B cell (primary cell): Measurements from ENCODE around the gene KCNC1. TPM values are rescaled to one million over a fixed set of nuclear protein-coding genes. Genes with fewer than 3 reads are reported as not detected.

Source experiments
- ATAC-seq: fragments of 200-7000 bp; cut with Tn5 transposase; one replicate; pipeline ENCODE4 v1.10.0; 2021; ENCODE audit warnings: low read depth, mild to moderate bottlenecking, moderate number of reproducible peaks, moderate library complexity
- CTCF ChIA-PET: fragments of 350-600 bp; sonication (Branson Sonifier 250); formaldehyde crosslinking; loops from one replicate; lab custom pipeline; 2021; ENCODE audit warnings: antibody characterized with exemption, inconsistent platforms; lab: Charles Lee
- POLR2A ChIA-PET: fragments of 350-600 bp; sonication (Branson Sonifier 250); formaldehyde crosslinking; loops from one replicate; lab custom pipeline; 2021; ENCODE audit warnings: antibody characterized with exemption; lab: Charles Lee
- DNase-seq: peaks from one replicate; pipeline ENCODE4 v3.0.0; 2013
- H2AFZ ChIP-seq: 2 replicates; pipeline ENCODE4 v1.6.1; 2012; ENCODE audit warnings: mild to moderate bottlenecking, low read depth, low read length; ENCODE audit not compliant: insufficient read depth, poor library complexity, severe bottlenecking
- H3K27ac ChIP-seq, 2 donors: 1 replicate in 1 of 2; 2 replicates in 1 of 2; pipeline ENCODE4 v1.5.1; 2012 to 2013; ENCODE audit warnings: low read length in 2 of 2, mild to moderate bottlenecking in 2 of 2, moderate library complexity in 1 of 2
- H3K27me3 ChIP-seq, 4 experiments: fragments of 200-600 bp in 1 of 4; sonication (generic) in 1 of 4; replicated peaks in 1 of 4; 1 replicate in 2 of 4; 2 replicates in 2 of 4; pipeline versions ENCODE4 v1.6.1 to v1.7.0; 2013 to 2016; ENCODE audit warnings: low read length in 3 of 4, mild to moderate bottlenecking in 2 of 4, mixed read lengths in 1 of 4, moderate library complexity in 1 of 4; ENCODE audit not compliant: insufficient read depth in 4 of 4, control insufficient read depth in 3 of 4; ENCODE audit errors: control extremely low read depth in 1 of 4
- H3K36me3 ChIP-seq, 2 experiments: replicated peaks in 1 of 2; 1 replicate in 1 of 2; 2 replicates in 1 of 2; pipeline versions ENCODE4 v1.6.1 to v1.7.1; 2013; ENCODE audit warnings: low read length in 1 of 2; ENCODE audit not compliant: insufficient read depth in 2 of 2, control insufficient read depth in 1 of 2; ENCODE audit errors: control extremely low read depth in 1 of 2, extremely low read depth in 1 of 2
- H3K4me1 ChIP-seq, 2 donors: fragments of 200-600 bp in 1 of 2; sonication (generic) in 1 of 2; 1 replicate in 1 of 2; 2 replicates in 1 of 2; pipeline versions ENCODE4 v1.5.1 to v1.6.1; 2013 to 2017; ENCODE audit warnings: low read length in 2 of 2; ENCODE audit not compliant: control insufficient read depth in 2 of 2, insufficient read depth in 2 of 2
- H3K4me2 ChIP-seq: replicated peaks from 2 replicates; pipeline ENCODE3; 2012; ENCODE audit warnings: mild to moderate bottlenecking, low read depth, low read length; ENCODE audit not compliant: poor library complexity, severe bottlenecking
- H3K4me3 ChIP-seq, 5 experiments: fragments of 200-600 bp in 1 of 5; sonication (generic) in 1 of 5; 1 replicate in 3 of 5; 2 replicates in 2 of 5; pipeline versions ENCODE4 v1.5.1 to v1.7.0; 2011 to 2016; ENCODE audit warnings: low read length in 4 of 5, mild to moderate bottlenecking in 4 of 5, low read depth in 2 of 5, control low read depth in 1 of 5, moderate library complexity in 1 of 5; ENCODE audit not compliant: insufficient read depth in 1 of 5; ENCODE audit errors: control extremely low read depth in 1 of 5, extremely low read depth in 1 of 5
- H3K79me2 ChIP-seq: fragments of 200-600 bp; sonication (generic); one replicate; pipeline ENCODE4 v1.6.0; 2016; ENCODE audit warnings: low read length; ENCODE audit not compliant: control insufficient read depth, insufficient read depth
- H3K9ac ChIP-seq: fragments of 200-600 bp; sonication (generic); 2 replicates; pipeline ENCODE4 v1.6.1; 2017; ENCODE audit warnings: mild to moderate bottlenecking, low read length, moderate library complexity
- H3K9me3 ChIP-seq, 3 donors: one replicate each; pipeline versions ENCODE4 v1.6.1 to v1.7.1; 2013; ENCODE audit warnings: low read length in 2 of 3; ENCODE audit not compliant: control insufficient read depth in 2 of 3, insufficient read depth in 1 of 3; ENCODE audit errors: control extremely low read depth in 1 of 3
- H4K20me1 ChIP-seq: 2 replicates; pipeline ENCODE4 v1.6.0; 2012; ENCODE audit warnings: mild to moderate bottlenecking, low read length; ENCODE audit not compliant: insufficient read depth, control insufficient read depth, poor library complexity, severe bottlenecking
- H3K27ac Mint-ChIP-seq: one replicate; pipeline ENCODE4 v1.8.0; 2021; ENCODE audit warnings: mixed read lengths
- H3K27me3 Mint-ChIP-seq: one replicate; pipeline ENCODE4 v1.8.0; 2021; ENCODE audit warnings: mixed read lengths
- H3K4me1 Mint-ChIP-seq: one replicate; pipeline ENCODE4 v1.8.0; 2021; ENCODE audit warnings: mixed read lengths
- H3K4me3 Mint-ChIP-seq: one replicate; pipeline ENCODE4 v1.8.0; 2021; ENCODE audit warnings: mixed read lengths
- H3K9me3 Mint-ChIP-seq: one replicate; pipeline ENCODE4 v1.8.0; 2022; ENCODE audit warnings: mixed read lengths; ENCODE audit not compliant: insufficient read depth
- CTCF ChIP-seq: fragments of 200-600 bp; IDR thresholded peaks from one replicate; pipeline ENCODE4 v1.8.0; 2022; ENCODE audit warnings: antibody characterized with exemption, mild to moderate bottlenecking
- EZH2 ChIP-seq: IDR thresholded peaks from 2 replicates; pipeline ENCODE4 v1.6.1; 2012; ENCODE audit warnings: borderline replicate concordance, low read depth, mild to moderate bottlenecking, moderate library complexity, low read length; ENCODE audit not compliant: insufficient read depth, poor library complexity, severe bottlenecking
- WGBS: methylation state at CpG from one replicate; pipeline ENCODE4 v1.1.5; 2013; ENCODE audit warnings: missing lambda C conversion rate; ENCODE audit not compliant: insufficient coverage; 5-methylcytosine and 5-hydroxymethylcytosine counted together
- intact Hi-C: fragments of 100-400 bp; cut with micrococcal nuclease; formaldehyde crosslinking; loops from one replicate; pipeline ENCODE4 v1.10.0; 2022
- polyA plus RNA-seq: library from polyadenylated mRNA; depleted of rRNA; stranded (reverse); fragments of >200 nt; gene quantifications from 2 replicates; pipeline ENCODE4 v1.2.3, GENCODE V29; 2012
- total RNA-seq, 2 donors: library from RNA; stranded (reverse); fragments of 120-200 nt in 1 of 2; gene quantifications; 1 replicate in 1 of 2; 2 replicates in 1 of 2; pipeline versions ENCODE4 v1.2.3 to v1.2.4, GENCODE V29; 2013 to 2022

KCNC1 gene
- total and polyA plus RNA-seq, 2 donors (not counting 1 experiment from before 2014, with no cell fraction given) = not detected

- Histone ChIP-seq H3K27ac (no peak overlapping the region), H4K20me1 (no peaks in the 10 kb centered on the region), H3K9me3 (no peaks in the 10 kb centered on the region), H3K4me1 (no peaks in the 10 kb centered on the region), H3K27me3 (no peaks in the 10 kb centered on the region), H2AFZ (no peak overlapping the region), H3K79me2 (no peaks in the 10 kb centered on the region), H3K36me3 (no peaks in the 10 kb centered on the region), H3K9ac (no peak overlapping the region), H3K4me2 (no peak overlapping the region), H3K4me3 (no peak overlapping the region)
- DNase-seq (no peak), ATAC-seq (no peak)
- no peak for TF ChIP-seq EZH2
- no peak for TF ChIP-seq CTCF
- intact Hi-C loops = no loop called here
- ChIA-PET CTCF (no interaction called here), POLR2A (no interaction called here)
- Mint-ChIP-seq H3K27me3 (peaks cover 13% of the 10 kb centered on the region), H3K9me3 (no peaks in the 10 kb centered on the region), H3K4me3 (no peak overlapping the region), H3K27ac (no peak overlapping the region), H3K4me1 (no peaks in the 10 kb centered on the region)
- 82% methylated on average over 19 of the region's 19 CpGs for WGBS
These were observed 30.1 kb downstream of the KCNC1 start for GRCh38 chr11:17764446-17765218.

- DNase-seq (no peak), ATAC-seq (no peak)
- intact Hi-C loops = no loop called here
- no peak overlapping the region for H3K27ac Mint-ChIP-seq
- CTCF ChIA-PET = no interaction called here
- Histone ChIP-seq H3K36me3 (no peaks in the 10 kb centered on the region), H3K9ac (no peak overlapping the region), H3K79me2 (no peaks in the 10 kb centered on the region), H3K4me2 (no peak overlapping the region), H4K20me1 (no peaks in the 10 kb centered on the region), H3K4me1 (no peaks in the 10 kb centered on the region), H3K27ac (no peak overlapping the region), H3K27me3 (no peaks in the 10 kb centered on the region), H3K4me3 (no peak overlapping the region), H2AFZ (no peak overlapping the region), H3K9me3 (no peaks in the 10 kb centered on the region)
- H3K4me3 Mint-ChIP-seq = no peak overlapping the region
- 84% methylated on average over 12 of the region's 13 CpGs for WGBS
- H3K4me1 Mint-ChIP-seq = no peaks in the 10 kb centered on the region
- H3K27me3 Mint-ChIP-seq = peaks cover 13% of the 10 kb centered on the region
- POLR2A ChIA-PET = no interaction called here
- TF ChIP-seq CTCF (no peak), EZH2 (no peak)
- no peaks in the 10 kb centered on the region for H3K9me3 Mint-ChIP-seq
These were observed 30.9 kb downstream of the KCNC1 start for GRCh38 chr11:17765356-17766072.
